Caco-2 (cell line): Measurements from ENCODE around the gene ITGB2. TPM values are rescaled to one million over a fixed set of nuclear protein-coding genes. Genes with fewer than 3 reads are reported as not detected.

Experiments used
- BruUV-seq: library from RNA; stranded (reverse); fragments of 400-500 nt; replicated peaks from 2 replicates; lab custom pipeline; 2021; lab: Mats Ljungman, UMichigan
- CTCF ChIA-PET: fragments of 300-600 bp; sonication (Branson Sonifier 250); formaldehyde crosslinking; loops from one replicate; lab custom pipeline; 2022; ENCODE audit warnings: antibody characterized with exemption; lab: Charles Lee
- POLR2A ChIA-PET: fragments of 300-600 bp; sonication (Branson Sonifier 250); formaldehyde crosslinking; loops from one replicate; lab custom pipeline; 2022; ENCODE audit warnings: antibody characterized with exemption; lab: Charles Lee
- DNase-seq, 2 experiments: peaks; one replicate each; pipeline versions ENCODE4 v3.0.0 to v3.0.0-alpha.2; 2020 to 2022
- H3K27me3 ChIP-seq: replicated peaks from 2 replicates; pipeline ENCODE4 v1.6.0; 2011; ENCODE audit warnings: low read length; ENCODE audit not compliant: control insufficient read depth, insufficient read depth
- H3K36me3 ChIP-seq: 2 replicates; pipeline ENCODE4 v1.5.1; 2011; ENCODE audit warnings: low read length; ENCODE audit not compliant: control insufficient read depth, insufficient read depth
- H3K4me1 ChIP-seq: fragments of 250-450 bp; sonication (Bioruptor Pico); 2 replicates; pipeline ENCODE4 v1.5.1; 2020; ENCODE audit warnings: mild to moderate bottlenecking
- H3K4me3 ChIP-seq: 2 replicates; pipeline ENCODE4 v1.5.1; 2011; ENCODE audit warnings: low read depth, mild to moderate bottlenecking, control low read depth, low read length
- H3K9me3 ChIP-seq: fragments of 250-450 bp; sonication (Bioruptor Pico); 2 replicates; pipeline ENCODE4 v1.5.1; 2020; ENCODE audit warnings: mild to moderate bottlenecking, moderate library complexity
- H3K27ac Mint-ChIP-seq: one replicate; pipeline ENCODE4 v1.8.0; 2022; ENCODE audit warnings: mixed read lengths; ENCODE audit not compliant: unreplicated experiment
- H3K27me3 Mint-ChIP-seq: one replicate; pipeline ENCODE4 v1.8.0; 2022; ENCODE audit warnings: mixed read lengths; ENCODE audit not compliant: insufficient read depth, unreplicated experiment
- H3K36me3 Mint-ChIP-seq: one replicate; pipeline ENCODE4 v1.8.0; 2022; ENCODE audit warnings: mild to moderate bottlenecking, mixed read lengths; ENCODE audit not compliant: insufficient read depth, unreplicated experiment
- H3K4me1 Mint-ChIP-seq: one replicate; pipeline ENCODE4 v1.8.0; 2022; ENCODE audit warnings: low read depth, mixed read lengths; ENCODE audit not compliant: unreplicated experiment
- H3K4me3 Mint-ChIP-seq: one replicate; pipeline ENCODE4 v1.8.0; 2022; ENCODE audit warnings: mild to moderate bottlenecking, moderate library complexity, mixed read lengths; ENCODE audit not compliant: unreplicated experiment
- H3K9me3 Mint-ChIP-seq: one replicate; pipeline ENCODE4 v1.8.0; 2022; ENCODE audit warnings: mixed read lengths; ENCODE audit not compliant: unreplicated experiment
- CTCF ChIP-seq, 2 experiments: fragments of 200-600 bp in 1 of 2; IDR thresholded peaks; 1 replicate in 1 of 2; 2 replicates in 1 of 2; pipeline versions ENCODE4 v1.5.1 to v1.8.0; 2011 to 2022; ENCODE audit warnings: antibody characterized with exemption in 1 of 2, control low read depth in 1 of 2, inconsistent platforms in 1 of 2, low read depth in 1 of 2, low read length in 1 of 2, mild to moderate bottlenecking in 1 of 2, moderate library complexity in 1 of 2; ENCODE audit not compliant: insufficient read depth in 1 of 2, severe bottlenecking in 1 of 2, unreplicated experiment in 1 of 2
- intact Hi-C: fragments of 100-400 bp; cut with micrococcal nuclease; formaldehyde crosslinking; loops from one replicate; pipeline ENCODE4 v1.10.0; 2022; ENCODE audit not compliant: unreplicated experiment
- total RNA-seq: library from RNA; stranded (reverse); gene quantifications from 2 replicates; pipeline ENCODE4 v1.2.3, GENCODE V29; 2022

The ITGB2 gene
- total RNA-seq, 1 experiment from 2014 or later: 0.48 TPM

- Mint-ChIP-seq H3K27ac (no peak overlapping the region), H3K36me3 (no peaks in the 10 kb centered on the region), H3K9me3 (no peaks in the 10 kb centered on the region), H3K4me1 (no peaks in the 10 kb centered on the region), H3K27me3 (peaks cover 4% of the 10 kb centered on the region), H3K4me3 (no peak overlapping the region)
- CTCF ChIA-PET: no interaction called here
- H3K4me3 ChIP-seq: no peak overlapping the region
- H3K27me3 ChIP-seq: no peaks in the 10 kb centered on the region
- BruUV-seq: no TSS peak
- H3K36me3 ChIP-seq: no peaks in the 10 kb centered on the region
- TF ChIP-seq CTCF (IDR thresholded peaks at IDR 0.05; ENCODE audit: insufficient read depth in 1 of 2, low read depth in 1 of 2, low read length in 1 of 2, severe bottlenecking in 1 of 2, unreplicated experiment in 1 of 2): no peak
- H3K4me1 ChIP-seq: no peaks in the 10 kb centered on the region
- H3K9me3 ChIP-seq: no peaks in the 10 kb centered on the region
- POLR2A ChIA-PET: no interaction called here
- no peak for DNase-seq
- intact Hi-C loops: no loop called here
These were observed 24.8 kb downstream of the ITGB2 start for GRCh38 chr21:44895859-44896258.

- no peaks in the 10 kb centered on the region for H3K4me1 ChIP-seq
- H3K4me3 Mint-ChIP-seq: no peak overlapping the region
- H3K36me3 Mint-ChIP-seq: no peaks in the 10 kb centered on the region
- ChIA-PET CTCF (interaction anchor here (0.8 to 2.9 kb wide), 2 partner anchors 37 to 52 kb away, joined by 4 to 11 read pairs; no protein-coding TSS in a partner anchor), POLR2A (no interaction called here)
- H3K27ac Mint-ChIP-seq: no peak overlapping the region
- TF ChIP-seq CTCF (IDR thresholded peaks at IDR 0.05; ENCODE audit: insufficient read depth in 1 of 2, low read depth in 1 of 2, low read length in 1 of 2, severe bottlenecking in 1 of 2, unreplicated experiment in 1 of 2): no peak
- no peak for DNase-seq
- no TSS peak for BruUV-seq
- H3K27me3 Mint-ChIP-seq: peaks cover 4% of the 10 kb centered on the region
- intact Hi-C loops: no loop called here
- H3K4me3 ChIP-seq: no peak overlapping the region
- no peaks in the 10 kb centered on the region for H3K9me3 ChIP-seq
- H3K4me1 Mint-ChIP-seq: no peaks in the 10 kb centered on the region
- no peaks in the 10 kb centered on the region for H3K36me3 ChIP-seq
- H3K27me3 ChIP-seq: no peaks in the 10 kb centered on the region
- H3K9me3 Mint-ChIP-seq: no peaks in the 10 kb centered on the region
These were observed 25.9 kb downstream of the ITGB2 start for GRCh38 chr21:44894687-44895302.

GRCh38 chr21:44893948-44894656, 26.6 kb downstream of the ITGB2 start:
- H3K27me3 ChIP-seq: no peaks in the 10 kb centered on the region
- ChIA-PET POLR2A (no interaction called here), CTCF (interaction anchor here (0.8 to 2.9 kb wide), 2 partner anchors 38 to 52 kb away, joined by 4 to 11 read pairs; no protein-coding TSS in a partner anchor)

More at GRCh38 chr21:44893948-44894656, 26.6 kb downstream of the ITGB2 start:
- no peaks in the 10 kb centered on the region for H3K4me1 Mint-ChIP-seq
- no peaks in the 10 kb centered on the region for H3K36me3 Mint-ChIP-seq
- Histone ChIP-seq H3K4me3 (no peak overlapping the region), H3K4me1 (no peaks in the 10 kb centered on the region), H3K36me3 (no peaks in the 10 kb centered on the region), H3K9me3 (no peaks in the 10 kb centered on the region)
- intact Hi-C loops: loop anchor here (2.0 kb wide), 1 partner anchor 39 kb away; no protein-coding TSS in a partner anchor
- TF ChIP-seq CTCF (IDR thresholded peaks at IDR 0.05; ENCODE audit: insufficient read depth in 1 of 2, low read depth in 1 of 2, low read length in 1 of 2, severe bottlenecking in 1 of 2, unreplicated experiment in 1 of 2): no peak
- H3K4me3 Mint-ChIP-seq: no peak overlapping the region
- H3K27me3 Mint-ChIP-seq: peaks cover 4% of the 10 kb centered on the region
- H3K27ac Mint-ChIP-seq: no peak overlapping the region
- no peak for DNase-seq
- BruUV-seq: no TSS peak
- H3K9me3 Mint-ChIP-seq: no peaks in the 10 kb centered on the region
